IMR-90 (cell line): Measurements from ENCODE around the gene SPSB2. TPM values are rescaled to one million over a fixed set of nuclear protein-coding genes. Genes with fewer than 3 reads are reported as not detected.

Experiments
- ATAC-seq: fragments of 200-7000 bp; cut with Tn5 transposase; 2 replicates; pipeline ENCODE4 v1.9.1; 2020; ENCODE audit warnings: low read depth, mild to moderate bottlenecking, moderate library complexity
- BruUV-seq: library from RNA; stranded (reverse); fragments of 400-500 nt; replicated peaks from 2 replicates; lab custom pipeline; 2021; lab: Mats Ljungman, UMichigan
- CTCF ChIA-PET: fragments of 300-600 bp; formaldehyde crosslinking; extraction: SDS; loops from one replicate; lab custom pipeline; 2021; ENCODE audit warnings: antibody characterized with exemption; lab: Yijun Ruan, JAX
- POLR2A ChIA-PET: fragments of 300-600 bp; sonication (Branson Sonifier 250); formaldehyde crosslinking; loops from one replicate; lab custom pipeline; 2022; ENCODE audit warnings: antibody characterized with exemption; ENCODE audit not compliant: unreplicated experiment; lab: Charles Lee
- DNase-seq: peaks from one replicate; pipeline ENCODE4 v3.0.0; 2013
- H2AFZ ChIP-seq: replicated peaks from 2 replicates; pipeline ENCODE3; 2013; ENCODE audit warnings: low read length, mild to moderate bottlenecking; ENCODE audit not compliant: poor library complexity
- H2AK5ac ChIP-seq: 2 replicates; pipeline ENCODE4 v1.6.1; 2013; ENCODE audit warnings: low read depth, low read length, inconsistent platforms
- H2AK9ac ChIP-seq: replicated peaks from 2 replicates; pipeline ENCODE3; 2013; ENCODE audit warnings: mild to moderate bottlenecking, low read depth, low read length, moderate library complexity; ENCODE audit not compliant: poor library complexity
- H2BK120ac ChIP-seq: 2 replicates; pipeline ENCODE4 v1.6.1; 2013; ENCODE audit warnings: low read depth, low read length, inconsistent platforms
- H2BK15ac ChIP-seq: 3 replicates; pipeline ENCODE4 v1.6.1; 2013; ENCODE audit warnings: low read depth, low read length, inconsistent platforms
- H2BK20ac ChIP-seq: 2 replicates; pipeline ENCODE4 v1.6.1; 2013; ENCODE audit warnings: low read depth, mild to moderate bottlenecking, inconsistent platforms, low read length, moderate library complexity
- H2BK5ac ChIP-seq: 2 replicates; pipeline ENCODE4 v1.6.1; 2013; ENCODE audit warnings: mild to moderate bottlenecking, low read depth, low read length, inconsistent platforms; ENCODE audit not compliant: poor library complexity, severe bottlenecking
- H3K14ac ChIP-seq: replicated peaks from 2 replicates; pipeline ENCODE4 v1.6.1; 2013; ENCODE audit warnings: low read depth, low read length, inconsistent platforms
- H3K18ac ChIP-seq: 2 replicates; pipeline ENCODE4 v1.6.1; 2013; ENCODE audit warnings: low read depth, low read length, control low read depth
- H3K23ac ChIP-seq: 2 replicates; pipeline ENCODE4 v1.6.1; 2013; ENCODE audit warnings: low read depth, low read length, inconsistent platforms
- H3K27ac ChIP-seq: 2 replicates; pipeline ENCODE4 v1.5.1; 2013; ENCODE audit warnings: mild to moderate bottlenecking, control low read depth, low read length; ENCODE audit not compliant: insufficient read depth
- H3K27me3 ChIP-seq: 2 replicates; pipeline ENCODE4 v1.6.1; 2013; ENCODE audit warnings: low read length; ENCODE audit not compliant: control insufficient read depth, insufficient read depth
- H3K36me3 ChIP-seq: 2 replicates; pipeline ENCODE4 v1.6.1; 2013; ENCODE audit warnings: low read length, mixed read lengths; ENCODE audit not compliant: control insufficient read depth, insufficient read depth
- H3K4ac ChIP-seq: 2 replicates; pipeline ENCODE4 v1.6.1; 2013; ENCODE audit warnings: low read depth, low read length, inconsistent platforms
- H3K4me1 ChIP-seq: 2 replicates; pipeline ENCODE4 v1.6.1; 2013; ENCODE audit warnings: low read length, mixed read lengths; ENCODE audit not compliant: control insufficient read depth, insufficient read depth
- H3K4me2 ChIP-seq: 2 replicates; pipeline ENCODE4 v1.6.1; 2013; ENCODE audit warnings: low read depth, mild to moderate bottlenecking, control low read depth, low read length, moderate library complexity
- H3K4me3 ChIP-seq: 2 replicates; pipeline ENCODE4 v1.5.1; 2013; ENCODE audit warnings: low read depth, mild to moderate bottlenecking, control low read depth, low read length, moderate library complexity; ENCODE audit not compliant: insufficient read depth
- H3K56ac ChIP-seq: 2 replicates; pipeline ENCODE4 v1.6.1; 2013; ENCODE audit warnings: low read length, inconsistent platforms; ENCODE audit not compliant: insufficient read depth; ENCODE audit errors: extremely low read depth
- H3K79me1 ChIP-seq, 2 experiments: 2 replicates each; pipeline ENCODE4 v1.6.1; 2013; ENCODE audit warnings: low read length in 2 of 2, inconsistent platforms in 1 of 2, low read depth in 1 of 2
- H3K9ac ChIP-seq: 2 replicates; pipeline ENCODE4 v1.6.1; 2013; ENCODE audit warnings: low read depth, low read length, control low read depth
- H3K9me1 ChIP-seq: 2 replicates; pipeline ENCODE4 v1.6.1; 2013; ENCODE audit warnings: low read length, inconsistent platforms; ENCODE audit not compliant: insufficient read depth
- H3K9me3 ChIP-seq: 2 replicates; pipeline ENCODE4 v1.6.1; 2013; ENCODE audit warnings: low read length; ENCODE audit not compliant: control insufficient read depth, insufficient read depth
- H4K20me1 ChIP-seq: 2 replicates; pipeline ENCODE4 v1.6.1; 2013; ENCODE audit warnings: low read length, inconsistent platforms; ENCODE audit not compliant: insufficient read depth
- H4K5ac ChIP-seq: 2 replicates; pipeline ENCODE4 v1.6.1; 2013; ENCODE audit warnings: mild to moderate bottlenecking, low read depth, low read length, control low read depth
- H4K8ac ChIP-seq, 2 experiments: 2 replicates each; pipeline ENCODE4 v1.6.1; 2013; ENCODE audit warnings: low read depth in 2 of 2, low read length in 2 of 2, control low read depth in 1 of 2, inconsistent platforms in 1 of 2
- H4K91ac ChIP-seq: 2 replicates; pipeline ENCODE4 v1.6.1; 2013; ENCODE audit warnings: low read depth, low read length, inconsistent platforms; ENCODE audit not compliant: insufficient read depth
- BHLHE40 ChIP-seq: fragments of 150-350 bp; IDR thresholded peaks from 2 replicates; pipeline ENCODE4 v1.6.1; 2016; ENCODE audit warnings: mild to moderate bottlenecking, low read depth, low read length
- CEBPB ChIP-seq: IDR thresholded peaks from 2 replicates; pipeline ENCODE4 v1.6.1; 2012; ENCODE audit warnings: low read depth, low read length, improper control_type of control experiment
- CHD1 ChIP-seq: IDR thresholded peaks from 2 replicates; pipeline ENCODE4 v1.6.1; 2012; ENCODE audit warnings: low read depth, low read length, improper control_type of control experiment
- FOS ChIP-seq: fragments of 150-350 bp; IDR thresholded peaks from 2 replicates; pipeline ENCODE4 v1.6.1; 2016; ENCODE audit warnings: low read depth, low read length
- MAFK ChIP-seq: IDR thresholded peaks from 2 replicates; pipeline ENCODE4 v1.6.1; 2012; ENCODE audit warnings: low read depth, low read length, improper control_type of control experiment
- MAZ ChIP-seq: IDR thresholded peaks from 2 replicates; pipeline ENCODE4 v1.6.1; 2012; ENCODE audit warnings: low read depth, mild to moderate bottlenecking, low read length, improper control_type of control experiment, moderate library complexity, borderline replicate concordance
- MXI1 ChIP-seq: IDR thresholded peaks from 2 replicates; pipeline ENCODE4 v1.6.1; 2012; ENCODE audit warnings: low read depth, mild to moderate bottlenecking, low read length, moderate library complexity, borderline replicate concordance
- NFE2L2 ChIP-seq: fragments of 150-350 bp; IDR thresholded peaks from 2 replicates; pipeline ENCODE4 v1.6.1; 2016; ENCODE audit warnings: low read depth, mild to moderate bottlenecking, low read length
- POLR2A ChIP-seq: IDR thresholded peaks from 2 replicates; pipeline ENCODE4 v1.6.1; 2012; ENCODE audit warnings: mild to moderate bottlenecking, low read depth, low read length
- RAD21 ChIP-seq: IDR thresholded peaks from 2 replicates; pipeline ENCODE4 v1.6.1; 2012; ENCODE audit warnings: low read length, improper control_type of control experiment
- RCOR1 ChIP-seq: IDR thresholded peaks from 2 replicates; pipeline ENCODE4 v1.6.1; 2012; ENCODE audit warnings: mild to moderate bottlenecking, low read length, improper control_type of control experiment; ENCODE audit not compliant: insufficient replicate concordance
- RFX5 ChIP-seq: IDR thresholded peaks from 2 replicates; pipeline ENCODE4 v1.8.0; 2012; ENCODE audit warnings: low read depth, mild to moderate bottlenecking, low read length, moderate library complexity
- SMC3 ChIP-seq: fragments of 150-350 bp; IDR thresholded peaks from 2 replicates; pipeline ENCODE4 v1.6.1; 2016; ENCODE audit warnings: low read depth, mild to moderate bottlenecking, antibody characterized with exemption, low read length, moderate library complexity
- WGBS, 2 experiments: methylation state at CpG; one replicate each; pipeline versions ENCODE4 v1.1.5 to v1.1.7; 2013; ENCODE audit warnings: missing lambda C conversion rate in 2 of 2; ENCODE audit not compliant: insufficient read length in 1 of 2; ENCODE audit errors: extremely low coverage in 2 of 2; 5-methylcytosine and 5-hydroxymethylcytosine counted together
- dilution Hi-C: fragments of 300-500 bp; cut with HindIII; formaldehyde crosslinking; loops from one replicate; pipeline ENCODE4 v1.14.3; 2018; ENCODE audit warnings: low sequenced_read_pairs; ENCODE audit not compliant: unreplicated experiment
- in situ Hi-C: fragments of 300-500 bp; cut with MboI; formaldehyde crosslinking; loops from 3 replicates; pipeline ENCODE4 v1.14.3; 2019; ENCODE audit warnings: low sequenced_read_pairs, inconsistent platforms, mixed read lengths
- intact Hi-C: fragments of 100-400 bp; cut with micrococcal nuclease; formaldehyde crosslinking; loops from 2 replicates; pipeline ENCODE4 v1.10.0; 2022
- polyA plus RNA-seq, 3 experiments: library from polyadenylated mRNA; depleted of rRNA; stranded (reverse); fragments of >200 nt; gene quantifications; 2 replicates each; pipeline ENCODE4 v1.2.3, GENCODE V29; 2012; ENCODE audit warnings: low replicate concordance in 1 of 3
- total RNA-seq: library from RNA; depleted of rRNA; stranded (reverse); fragments of >200 nt; gene quantifications from 2 replicates; pipeline ENCODE4 v1.2.3, GENCODE V29; 2012
- TF ChIP-seq, protein P1 (sequence below): conservative IDR thresholded peaks from 2 replicates; pipeline ENCODE4 v1.5.1; 2012; ENCODE audit warnings: mild to moderate bottlenecking, low read depth, low read length, improper control_type of control experiment
- TF ChIP-seq, protein P2 (sequence below): fragments of 150-350 bp; IDR thresholded peaks from 2 replicates; pipeline ENCODE4 v1.6.1; 2017; ENCODE audit warnings: mild to moderate bottlenecking, antibody characterized with exemption, low read length, low read depth
- TF ChIP-seq, protein P3 (sequence below): fragments of 150-350 bp; IDR thresholded peaks from 2 replicates; pipeline ENCODE4 v1.6.1; 2016; ENCODE audit warnings: low read depth, mild to moderate bottlenecking, low read length, moderate library complexity, borderline replicate concordance

Gene SPSB2
- total and polyA plus RNA-seq, 2 of the 4 experiments (the other 2 are of a cell fraction), result 1.3 to 4.1 TPM

DNA sequence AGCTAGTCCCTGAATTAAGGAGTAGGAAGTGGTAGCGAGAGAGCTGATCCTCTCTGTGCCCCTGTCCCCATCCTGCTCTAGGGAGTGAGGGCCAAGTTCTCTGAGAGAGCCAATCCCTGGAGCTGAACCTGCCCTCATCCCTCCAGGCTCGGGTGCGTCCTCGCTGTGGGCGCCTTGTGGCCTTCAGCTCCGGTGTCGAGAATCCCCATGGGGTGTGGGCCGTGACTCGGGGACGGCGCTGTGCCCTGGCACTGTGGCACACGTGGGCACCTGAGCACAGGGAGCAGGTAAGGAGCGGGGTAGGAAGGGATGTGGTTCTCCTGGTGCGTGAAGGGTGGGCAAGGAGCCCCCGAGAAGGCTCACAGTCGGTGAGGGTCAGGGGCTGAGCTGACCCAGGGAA is 34.2 kb downstream of the SPSB2 start:
- Histone ChIP-seq H3K9me3 (no peaks in the 10 kb centered on the region), H3K14ac (no peak overlapping the region), H2BK5ac (no peak overlapping the region), H3K27me3 (no peaks in the 10 kb centered on the region), H3K9me1 (no peaks in the 10 kb centered on the region), H3K79me1 (peaks cover 5 to 8% of the 10 kb centered on the region in 2 experiments; a peak in 3 of 4 replicates), H3K23ac (no peak overlapping the region), H2AK5ac (no peak overlapping the region), H4K20me1 (peaks cover 3% of the 10 kb centered on the region), H3K4me3 (no peak overlapping the region), H3K4me2 (no peak overlapping the region), H2BK20ac (no peak overlapping the region), H4K91ac (no peak overlapping the region), H3K18ac (no peak overlapping the region), H3K36me3 (peaks cover 67% of the 10 kb centered on the region), H3K56ac (no peak overlapping the region), H2AFZ (no peak overlapping the region), H3K4ac (no peak overlapping the region), H2AK9ac (no peak overlapping the region), H3K9ac (no peak overlapping the region), H2BK15ac (no peak overlapping the region), H3K27ac (no peak overlapping the region), H4K8ac (no peak overlapping the region), H2BK120ac (no peak overlapping the region), H4K5ac (no peak overlapping the region), H3K4me1 (no peaks in the 10 kb centered on the region)
- DNase-seq (no peak), ATAC-seq (no peak)
- ChIA-PET POLR2A (no interaction called here), CTCF (no interaction called here)
- intact Hi-C loops, result no loop called here
- dilution Hi-C loops, result no loop called here
- TF ChIP-seq, protein P1, sequence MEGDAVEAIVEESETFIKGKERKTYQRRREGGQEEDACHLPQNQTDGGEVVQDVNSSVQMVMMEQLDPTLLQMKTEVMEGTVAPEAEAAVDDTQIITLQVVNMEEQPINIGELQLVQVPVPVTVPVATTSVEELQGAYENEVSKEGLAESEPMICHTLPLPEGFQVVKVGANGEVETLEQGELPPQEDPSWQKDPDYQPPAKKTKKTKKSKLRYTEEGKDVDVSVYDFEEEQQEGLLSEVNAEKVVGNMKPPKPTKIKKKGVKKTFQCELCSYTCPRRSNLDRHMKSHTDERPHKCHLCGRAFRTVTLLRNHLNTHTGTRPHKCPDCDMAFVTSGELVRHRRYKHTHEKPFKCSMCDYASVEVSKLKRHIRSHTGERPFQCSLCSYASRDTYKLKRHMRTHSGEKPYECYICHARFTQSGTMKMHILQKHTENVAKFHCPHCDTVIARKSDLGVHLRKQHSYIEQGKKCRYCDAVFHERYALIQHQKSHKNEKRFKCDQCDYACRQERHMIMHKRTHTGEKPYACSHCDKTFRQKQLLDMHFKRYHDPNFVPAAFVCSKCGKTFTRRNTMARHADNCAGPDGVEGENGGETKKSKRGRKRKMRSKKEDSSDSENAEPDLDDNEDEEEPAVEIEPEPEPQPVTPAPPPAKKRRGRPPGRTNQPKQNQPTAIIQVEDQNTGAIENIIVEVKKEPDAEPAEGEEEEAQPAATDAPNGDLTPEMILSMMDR, result no peak
- TF ChIP-seq CEBPB, result no peak
- TF ChIP-seq MXI1, result no peak
- TF ChIP-seq RAD21, result no peak
- TF ChIP-seq, protein P2, sequence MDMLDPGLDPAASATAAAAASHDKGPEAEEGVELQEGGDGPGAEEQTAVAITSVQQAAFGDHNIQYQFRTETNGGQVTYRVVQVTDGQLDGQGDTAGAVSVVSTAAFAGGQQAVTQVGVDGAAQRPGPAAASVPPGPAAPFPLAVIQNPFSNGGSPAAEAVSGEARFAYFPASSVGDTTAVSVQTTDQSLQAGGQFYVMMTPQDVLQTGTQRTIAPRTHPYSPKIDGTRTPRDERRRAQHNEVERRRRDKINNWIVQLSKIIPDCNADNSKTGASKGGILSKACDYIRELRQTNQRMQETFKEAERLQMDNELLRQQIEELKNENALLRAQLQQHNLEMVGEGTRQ, result no peak
- no peak for TF ChIP-seq MAZ
- TF ChIP-seq FOS, result no peak
- TF ChIP-seq RCOR1, result no peak
- no peak for TF ChIP-seq SMC3
- TF ChIP-seq RFX5, result no peak
- TF ChIP-seq POLR2A, result no peak
- TF ChIP-seq CHD1, result no peak
- TF ChIP-seq, protein P3, sequence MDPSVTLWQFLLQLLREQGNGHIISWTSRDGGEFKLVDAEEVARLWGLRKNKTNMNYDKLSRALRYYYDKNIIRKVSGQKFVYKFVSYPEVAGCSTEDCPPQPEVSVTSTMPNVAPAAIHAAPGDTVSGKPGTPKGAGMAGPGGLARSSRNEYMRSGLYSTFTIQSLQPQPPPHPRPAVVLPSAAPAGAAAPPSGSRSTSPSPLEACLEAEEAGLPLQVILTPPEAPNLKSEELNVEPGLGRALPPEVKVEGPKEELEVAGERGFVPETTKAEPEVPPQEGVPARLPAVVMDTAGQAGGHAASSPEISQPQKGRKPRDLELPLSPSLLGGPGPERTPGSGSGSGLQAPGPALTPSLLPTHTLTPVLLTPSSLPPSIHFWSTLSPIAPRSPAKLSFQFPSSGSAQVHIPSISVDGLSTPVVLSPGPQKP, result no peak
- no peak for TF ChIP-seq MAFK
- no peak for TF ChIP-seq NFE2L2
- no peak for TF ChIP-seq BHLHE40
- BruUV-seq, result no TSS peak
- in situ Hi-C loops, result no loop called here
- WGBS, 2 experiments, result 98% methylated on average over 11 of the region's 16 CpGs; no CpG with 5 or more reads in 1 of the 2 experiments
